OCI-LY7 (cell line): ENCODE results near the gene WDR7. TPM values are rescaled to one million over a fixed set of nuclear protein-coding genes. Genes with fewer than 3 reads are reported as not detected.

Source experiments
- BruUV-seq: library from RNA; stranded (reverse); fragments of 400-500 nt; replicated peaks from 2 replicates; lab custom pipeline; 2021; lab: Mats Ljungman, UMichigan
- CTCF ChIA-PET: fragments of 300-600 bp; sonication (Branson Sonifier 250); formaldehyde crosslinking; loops from one replicate; lab custom pipeline; 2022; ENCODE audit warnings: antibody characterized with exemption; ENCODE audit not compliant: unreplicated experiment; lab: Charles Lee
- POLR2A ChIA-PET: fragments of 300-600 bp; sonication (Branson Sonifier 250); formaldehyde crosslinking; loops from one replicate; lab custom pipeline; 2022; ENCODE audit warnings: antibody characterized with exemption; lab: Charles Lee
- DNase-seq: peaks from one replicate; pipeline ENCODE4 v3.0.0-alpha.2; 2015; ENCODE audit warnings: low spot score
- H2AFZ ChIP-seq: fragments of 200-600 bp; sonication (generic), shearing (Covaris generic); 2 replicates; pipeline ENCODE4 v1.6.1; 2014; ENCODE audit warnings: mild to moderate bottlenecking, antibody characterized with exemption, low read length, moderate library complexity
- H3K27ac ChIP-seq: fragments of 200-600 bp; sonication (generic); 2 replicates; pipeline ENCODE4 v1.5.1; 2014; ENCODE audit warnings: mixed run types, low read depth, mild to moderate bottlenecking, moderate library complexity, low read length, inconsistent platforms; ENCODE audit not compliant: poor library complexity, severe bottlenecking
- H3K36me3 ChIP-seq: fragments of 200-600 bp; sonication (generic); 2 replicates; pipeline ENCODE4 v1.6.1; 2014; ENCODE audit warnings: mild to moderate bottlenecking, antibody characterized with exemption, low read length, moderate library complexity, mixed read lengths; ENCODE audit not compliant: insufficient read depth
- H3K4me1 ChIP-seq: fragments of 200-600 bp; sonication (generic); 2 replicates; pipeline ENCODE4 v1.5.1; 2014; ENCODE audit warnings: mild to moderate bottlenecking, low read length; ENCODE audit not compliant: insufficient read depth, poor library complexity, severe bottlenecking
- H3K4me2 ChIP-seq: fragments of 200-600 bp; sonication (generic); 2 replicates; pipeline ENCODE4 v1.6.1; 2014; ENCODE audit warnings: mild to moderate bottlenecking, low read length
- H3K4me3 ChIP-seq: fragments of 200-600 bp; sonication (generic); 2 replicates; pipeline ENCODE4 v1.5.1; 2014; ENCODE audit warnings: mild to moderate bottlenecking, low read depth, low read length; ENCODE audit not compliant: poor library complexity, severe bottlenecking
- H3K79me2 ChIP-seq: fragments of 200-600 bp; sonication (generic); 2 replicates; pipeline ENCODE4 v1.6.1; 2016; ENCODE audit warnings: low read depth, mild to moderate bottlenecking, low read length, moderate library complexity, mixed read lengths; ENCODE audit not compliant: insufficient read depth
- H3K9me2 ChIP-seq: fragments of 200-600 bp; sonication (generic); 2 replicates; pipeline ENCODE4 v1.6.1; 2016; ENCODE audit warnings: mild to moderate bottlenecking, low read length, mixed read lengths; ENCODE audit not compliant: insufficient read depth
- H3K9me3 ChIP-seq: fragments of 200-600 bp; sonication (generic); 2 replicates; pipeline ENCODE4 v1.6.1; 2014; ENCODE audit warnings: mild to moderate bottlenecking, mixed run types, low read length, mixed read lengths
- H4K20me1 ChIP-seq: fragments of 200-600 bp; sonication (generic); 2 replicates; pipeline ENCODE4 v1.6.1; 2014; ENCODE audit warnings: mild to moderate bottlenecking, antibody characterized with exemption, low read length, moderate library complexity, mixed read lengths; ENCODE audit not compliant: insufficient read depth
- EZH2phosphoT487 ChIP-seq: fragments of 200-600 bp; sonication (generic); IDR thresholded peaks from 2 replicates; pipeline ENCODE4 v1.6.1; 2018; ENCODE audit warnings: low read depth, borderline replicate concordance, mild to moderate bottlenecking, mixed run types, antibody characterized with exemption, low read length, moderate library complexity, mixed read lengths
- intact Hi-C: fragments of 100-400 bp; cut with micrococcal nuclease; formaldehyde crosslinking; loops from one replicate; pipeline ENCODE4 v1.10.0; 2022; ENCODE audit not compliant: unreplicated experiment
- total RNA-seq, 2 experiments: library from RNA; depleted of rRNA in 1 of 2; stranded (reverse); fragments of >200 nt in 1 of 2; shearing (Covaris generic) in 1 of 2; gene quantifications; 2 replicates each; pipeline ENCODE4 v1.2.3, GENCODE V29; 2014 to 2022
- TF ChIP-seq, protein P1 (sequence below): fragments of 200-600 bp; sonication (generic); conservative IDR thresholded peaks from 2 replicates; pipeline ENCODE4 v1.5.1; 2014; ENCODE audit warnings: mild to moderate bottlenecking, antibody characterized with exemption, low read length, moderate library complexity, mixed read lengths

Gene WDR7
- total RNA-seq, 2 experiments from 2014 or later, result 13.2 to 17.1 TPM

DNA sequence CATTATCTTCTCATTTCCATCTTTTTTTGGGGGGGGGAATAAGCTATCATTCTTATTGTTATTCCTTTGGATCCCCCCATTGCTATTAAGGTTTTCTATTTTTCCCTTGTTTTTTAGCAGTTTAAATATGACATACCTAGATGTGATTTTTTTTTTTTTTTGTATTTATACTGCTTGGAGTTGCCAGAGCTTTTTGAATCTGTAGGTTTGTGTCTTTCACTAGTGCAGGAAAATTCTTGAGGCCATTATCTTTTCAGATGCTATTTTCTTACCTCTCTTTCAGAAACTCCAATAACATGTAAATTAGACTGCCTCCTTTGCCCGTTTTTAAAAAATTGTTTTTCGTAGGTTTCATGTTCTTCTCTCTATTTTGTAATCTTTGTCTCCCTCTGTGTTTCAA is 88.6 kb downstream of the WDR7 start:
- DNase-seq, result no peak
- ChIA-PET CTCF (no interaction called here), POLR2A (interaction anchor here (0.6 kb wide), 1 partner anchor 1316 kb away, joined by 3 read pairs; no protein-coding TSS in a partner anchor)
- no peaks in the 10 kb centered on the region for H3K9me3 ChIP-seq
- no peaks in the 10 kb centered on the region for H4K20me1 ChIP-seq
- no peaks in the 10 kb centered on the region for H3K36me3 ChIP-seq
- no TSS peak for BruUV-seq
- no peaks in the 10 kb centered on the region for H3K79me2 ChIP-seq
- H3K4me2 ChIP-seq, result no peak overlapping the region
- intact Hi-C loops, result no loop called here
- TF ChIP-seq, protein P1, sequence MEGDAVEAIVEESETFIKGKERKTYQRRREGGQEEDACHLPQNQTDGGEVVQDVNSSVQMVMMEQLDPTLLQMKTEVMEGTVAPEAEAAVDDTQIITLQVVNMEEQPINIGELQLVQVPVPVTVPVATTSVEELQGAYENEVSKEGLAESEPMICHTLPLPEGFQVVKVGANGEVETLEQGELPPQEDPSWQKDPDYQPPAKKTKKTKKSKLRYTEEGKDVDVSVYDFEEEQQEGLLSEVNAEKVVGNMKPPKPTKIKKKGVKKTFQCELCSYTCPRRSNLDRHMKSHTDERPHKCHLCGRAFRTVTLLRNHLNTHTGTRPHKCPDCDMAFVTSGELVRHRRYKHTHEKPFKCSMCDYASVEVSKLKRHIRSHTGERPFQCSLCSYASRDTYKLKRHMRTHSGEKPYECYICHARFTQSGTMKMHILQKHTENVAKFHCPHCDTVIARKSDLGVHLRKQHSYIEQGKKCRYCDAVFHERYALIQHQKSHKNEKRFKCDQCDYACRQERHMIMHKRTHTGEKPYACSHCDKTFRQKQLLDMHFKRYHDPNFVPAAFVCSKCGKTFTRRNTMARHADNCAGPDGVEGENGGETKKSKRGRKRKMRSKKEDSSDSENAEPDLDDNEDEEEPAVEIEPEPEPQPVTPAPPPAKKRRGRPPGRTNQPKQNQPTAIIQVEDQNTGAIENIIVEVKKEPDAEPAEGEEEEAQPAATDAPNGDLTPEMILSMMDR, result no peak
- TF ChIP-seq EZH2phosphoT487, result no peak
- no peak overlapping the region for H3K4me3 ChIP-seq
- no peak overlapping the region for H2AFZ ChIP-seq
- no peaks in the 10 kb centered on the region for H3K9me2 ChIP-seq
- H3K27ac ChIP-seq, result no peak overlapping the region
- no peaks in the 10 kb centered on the region for H3K4me1 ChIP-seq

DNA sequence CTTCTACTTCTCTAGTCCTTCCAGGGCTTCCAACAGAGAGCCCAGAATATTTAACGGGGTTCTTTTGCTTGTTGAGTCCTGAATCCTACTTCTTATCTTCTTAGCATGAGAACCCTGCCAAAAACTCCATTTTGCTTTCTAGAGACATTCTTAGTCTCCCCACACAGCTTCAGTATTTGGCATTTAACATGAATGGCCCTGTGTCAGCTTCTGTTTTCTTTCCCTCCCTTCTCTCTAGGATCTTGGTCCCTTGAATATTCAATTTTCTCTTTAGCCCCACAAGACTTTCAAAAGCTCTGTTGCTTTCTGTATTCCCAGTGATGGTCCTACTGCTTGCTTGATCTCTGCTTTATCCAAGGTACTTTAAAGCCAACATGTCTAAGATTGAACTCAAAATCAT is 89.5 kb downstream of the WDR7 start:
- H2AFZ ChIP-seq, result no peak overlapping the region
- DNase-seq, result no peak
- H3K4me3 ChIP-seq, result no peak overlapping the region
- BruUV-seq, result no TSS peak
- ChIA-PET POLR2A (interaction anchor here (0.7 kb wide), 1 partner anchor 76 kb away, joined by 3 read pairs; no protein-coding TSS in a partner anchor), CTCF (no interaction called here)
- H3K36me3 ChIP-seq, result no peaks in the 10 kb centered on the region
- intact Hi-C loops, result no loop called here
- H3K4me1 ChIP-seq, result no peaks in the 10 kb centered on the region
- H4K20me1 ChIP-seq, result no peaks in the 10 kb centered on the region
- H3K79me2 ChIP-seq, result no peaks in the 10 kb centered on the region
- no peaks in the 10 kb centered on the region for H3K9me2 ChIP-seq
- H3K4me2 ChIP-seq, result no peak overlapping the region
- TF ChIP-seq, protein P1, result no peak
- no peak for TF ChIP-seq EZH2phosphoT487
- H3K9me3 ChIP-seq, result no peaks in the 10 kb centered on the region
- no peak overlapping the region for H3K27ac ChIP-seq

GRCh38 chr18:56741685-56742084 is 90.5 kb downstream of the WDR7 start:
- H3K9me3 ChIP-seq, result no peaks in the 10 kb centered on the region
- no peaks in the 10 kb centered on the region for H4K20me1 ChIP-seq
- H3K27ac ChIP-seq, result no peak overlapping the region
- ChIA-PET POLR2A (no interaction called here), CTCF (no interaction called here)
- H3K4me1 ChIP-seq, result no peaks in the 10 kb centered on the region
- H3K36me3 ChIP-seq, result no peaks in the 10 kb centered on the region
- H3K4me3 ChIP-seq, result no peak overlapping the region
- no peaks in the 10 kb centered on the region for H3K79me2 ChIP-seq
- TF ChIP-seq, protein P1, result no peak
- no peak for TF ChIP-seq EZH2phosphoT487
- H2AFZ ChIP-seq, result no peak overlapping the region
- DNase-seq, result no peak
- BruUV-seq, result no TSS peak
- H3K9me2 ChIP-seq, result no peaks in the 10 kb centered on the region
- intact Hi-C loops, result no loop called here
- H3K4me2 ChIP-seq, result no peak overlapping the region
